Measurements from ENCODE around the gene ZNF444.

Gene ZNF444

GRCh38 chr19:56125806-56126590 is 15.1 kb upstream of the ZNF444 start:
- Mint-ChIP-seq H3K4me1 (ENCODE audit: low read depth) (peaks cover 16% of the 10 kb centered on the region), H3K27me3 (no peaks in the 10 kb centered on the region), H3K36me3 (ENCODE audit: low read depth) (no peaks in the 10 kb centered on the region), H3K27ac (no peak overlapping the region), H3K4me3 (no peak overlapping the region), H3K9me3 (no peaks in the 10 kb centered on the region)
- no peak for DNase-seq

GRCh38 chr19:56126983-56127780 is 13.9 kb upstream of the ZNF444 start:
- Mint-ChIP-seq H3K4me1 (ENCODE audit: low read depth) (peaks cover 11% of the 10 kb centered on the region), H3K27me3 (no peaks in the 10 kb centered on the region), H3K36me3 (ENCODE audit: low read depth) (no peaks in the 10 kb centered on the region), H3K9me3 (no peaks in the 10 kb centered on the region), H3K4me3 (no peak overlapping the region), H3K27ac (no peak overlapping the region)
- no peak for DNase-seq

GRCh38 chr19:56130006-56130405 is 11.1 kb upstream of the ZNF444 start:
- H3K27me3 Mint-ChIP-seq = no peaks in the 10 kb centered on the region
- no peaks in the 10 kb centered on the region for H3K4me1 Mint-ChIP-seq (ENCODE audit: low read depth)
- no peak overlapping the region for H3K4me3 Mint-ChIP-seq
- no peaks in the 10 kb centered on the region for H3K36me3 Mint-ChIP-seq (ENCODE audit: low read depth)
- no peak overlapping the region for H3K27ac Mint-ChIP-seq
- H3K9me3 Mint-ChIP-seq = no peaks in the 10 kb centered on the region
- no peak for DNase-seq

- DNase-seq = no peak
- Mint-ChIP-seq H3K4me3 (no peak overlapping the region), H3K9me3 (no peaks in the 10 kb centered on the region), H3K36me3 (ENCODE audit: low read depth) (no peaks in the 10 kb centered on the region), H3K27me3 (no peaks in the 10 kb centered on the region), H3K4me1 (ENCODE audit: low read depth) (no peaks in the 10 kb centered on the region), H3K27ac (no peak overlapping the region)
Observed at GRCh38 chr19:56131651-56132050, 9.4 kb upstream of the ZNF444 start.

- H3K4me1 Mint-ChIP-seq (ENCODE audit: low read depth) = no peaks in the 10 kb centered on the region
- H3K9me3 Mint-ChIP-seq = no peaks in the 10 kb centered on the region
- H3K36me3 Mint-ChIP-seq (ENCODE audit: low read depth) = no peaks in the 10 kb centered on the region
- no peak overlapping the region for H3K27ac Mint-ChIP-seq
- no peaks in the 10 kb centered on the region for H3K27me3 Mint-ChIP-seq
- no peak for DNase-seq
- no peak overlapping the region for H3K4me3 Mint-ChIP-seq
Observed at GRCh38 chr19:56132316-56132822, 8.7 kb upstream of the ZNF444 start.

GRCh38 chr19:56133858-56134653 is 7.0 kb upstream of the ZNF444 start:
- Mint-ChIP-seq H3K4me3 (no peak overlapping the region), H3K27me3 (no peaks in the 10 kb centered on the region), H3K4me1 (ENCODE audit: low read depth) (peaks cover 1% of the 10 kb centered on the region), H3K27ac (no peak overlapping the region), H3K9me3 (no peaks in the 10 kb centered on the region), H3K36me3 (ENCODE audit: low read depth) (no peaks in the 10 kb centered on the region)
- DNase-seq = no peak

DNA sequence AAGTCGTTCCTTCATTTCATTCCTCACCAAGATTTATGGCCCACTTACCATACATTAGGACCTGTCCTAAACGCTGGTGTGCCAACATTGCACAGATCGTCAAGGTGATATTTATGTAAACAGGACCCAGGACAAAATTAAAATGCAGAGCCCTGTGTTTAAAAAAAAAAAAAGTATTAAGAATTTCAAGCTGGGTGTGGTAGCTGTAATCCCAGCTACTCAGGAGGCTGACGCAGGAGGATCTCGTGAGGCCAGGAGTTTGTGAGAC is 6.5 kb upstream of the ZNF444 start:
- peaks cover 4% of the 10 kb centered on the region for H3K4me1 Mint-ChIP-seq (ENCODE audit: low read depth)

DNA sequence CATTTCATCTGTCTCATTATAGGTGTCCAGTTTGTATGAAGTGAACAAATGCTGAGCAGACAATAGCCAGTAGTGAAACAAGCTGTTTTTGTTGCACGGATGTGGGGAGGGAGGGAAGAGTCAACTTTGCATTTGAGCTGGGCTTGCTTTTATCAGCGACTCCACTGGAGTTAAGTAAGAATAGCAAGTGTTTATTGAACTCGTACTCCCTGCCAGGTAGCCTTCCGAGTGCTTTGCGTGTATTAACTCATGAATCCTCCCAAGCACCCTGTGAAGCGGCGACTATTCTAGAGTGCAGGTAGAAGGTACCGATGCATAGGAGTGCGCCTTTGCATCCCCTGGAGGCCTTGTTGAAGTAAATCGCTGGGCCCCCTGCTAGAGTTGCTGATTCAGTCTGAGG is 4.7 kb upstream of the ZNF444 start:
- Mint-ChIP-seq H3K4me3 (no peak overlapping the region), H3K27me3 (no peaks in the 10 kb centered on the region), H3K27ac (no peak overlapping the region), H3K36me3 (ENCODE audit: low read depth) (peaks cover 3% of the 10 kb centered on the region), H3K9me3 (no peaks in the 10 kb centered on the region), H3K4me1 (ENCODE audit: low read depth) (peaks cover 16% of the 10 kb centered on the region)
- no peak for DNase-seq

More for the DNA sequence above, 6.5 kb upstream of the ZNF444 start:
- Mint-ChIP-seq H3K27ac (no peak overlapping the region), H3K9me3 (no peaks in the 10 kb centered on the region), H3K4me3 (no peak overlapping the region), H3K36me3 (ENCODE audit: low read depth) (no peaks in the 10 kb centered on the region), H3K27me3 (no peaks in the 10 kb centered on the region)
- DNase-seq = no peak

DNA sequence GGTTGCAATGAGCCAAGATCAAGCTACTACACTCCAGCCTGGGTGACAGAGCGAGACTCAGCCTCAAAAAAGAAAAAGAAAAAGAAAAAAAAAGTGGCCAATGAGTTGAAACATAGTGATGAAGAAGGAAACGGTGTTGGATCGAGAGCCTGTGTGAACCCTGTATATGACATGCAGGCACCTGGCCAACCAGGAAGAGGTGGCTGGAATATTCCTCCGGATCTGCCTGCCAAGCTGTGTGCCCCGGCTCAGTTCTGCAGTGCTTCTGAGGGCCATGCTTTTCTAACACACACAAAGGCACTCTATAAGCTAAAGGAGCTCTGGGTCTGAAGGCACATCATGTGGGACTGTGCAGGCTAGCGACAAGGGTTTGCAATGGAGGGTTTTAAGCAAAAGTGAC is 3.7 kb upstream of the ZNF444 start:
- Mint-ChIP-seq H3K36me3 (ENCODE audit: low read depth) (peaks cover 3% of the 10 kb centered on the region), H3K27ac (no peak overlapping the region)

GRCh38 chr19:56138069-56138468 is 3.0 kb upstream of the ZNF444 start:
- H3K36me3 Mint-ChIP-seq (ENCODE audit: low read depth) = peaks cover 6% of the 10 kb centered on the region
- H3K4me3 Mint-ChIP-seq = no peak overlapping the region
- no peaks in the 10 kb centered on the region for H3K9me3 Mint-ChIP-seq
- no peak for DNase-seq
- peaks cover 30% of the 10 kb centered on the region for H3K4me1 Mint-ChIP-seq (ENCODE audit: low read depth)
- H3K27me3 Mint-ChIP-seq = no peaks in the 10 kb centered on the region
- no peak overlapping the region for H3K27ac Mint-ChIP-seq

More for the DNA sequence above, 3.7 kb upstream of the ZNF444 start:
- peaks cover 23% of the 10 kb centered on the region for H3K4me1 Mint-ChIP-seq (ENCODE audit: low read depth)
- H3K4me3 Mint-ChIP-seq = no peak overlapping the region
- no peak for DNase-seq
- no peaks in the 10 kb centered on the region for H3K27me3 Mint-ChIP-seq
- no peaks in the 10 kb centered on the region for H3K9me3 Mint-ChIP-seq

- H3K4me3 Mint-ChIP-seq = peak overlapping the region; percentile 87
- no peaks in the 10 kb centered on the region for H3K9me3 Mint-ChIP-seq
- H3K27me3 Mint-ChIP-seq = no peaks in the 10 kb centered on the region
- H3K27ac Mint-ChIP-seq = peak overlapping the region; percentile 99
- peaks cover 39% of the 10 kb centered on the region for H3K4me1 Mint-ChIP-seq (ENCODE audit: low read depth)
- peaks cover 12% of the 10 kb centered on the region for H3K36me3 Mint-ChIP-seq (ENCODE audit: low read depth)
- no peak for DNase-seq
Observed at GRCh38 chr19:56139847-56140582, 1.1 kb upstream of the ZNF444 start.

GRCh38 chr19:56141417-56141993 is 418 bp downstream of the ZNF444 start:
- H3K27ac Mint-ChIP-seq = peak overlapping the region; percentile 99
- H3K9me3 Mint-ChIP-seq = no peaks in the 10 kb centered on the region
- peaks cover 16% of the 10 kb centered on the region for H3K36me3 Mint-ChIP-seq (ENCODE audit: low read depth)
- no peaks in the 10 kb centered on the region for H3K27me3 Mint-ChIP-seq
- DNase-seq = peak; percentile 57
- peak overlapping the region; percentile 87 for H3K4me3 Mint-ChIP-seq
- peaks cover 39% of the 10 kb centered on the region for H3K4me1 Mint-ChIP-seq (ENCODE audit: low read depth)

DNA sequence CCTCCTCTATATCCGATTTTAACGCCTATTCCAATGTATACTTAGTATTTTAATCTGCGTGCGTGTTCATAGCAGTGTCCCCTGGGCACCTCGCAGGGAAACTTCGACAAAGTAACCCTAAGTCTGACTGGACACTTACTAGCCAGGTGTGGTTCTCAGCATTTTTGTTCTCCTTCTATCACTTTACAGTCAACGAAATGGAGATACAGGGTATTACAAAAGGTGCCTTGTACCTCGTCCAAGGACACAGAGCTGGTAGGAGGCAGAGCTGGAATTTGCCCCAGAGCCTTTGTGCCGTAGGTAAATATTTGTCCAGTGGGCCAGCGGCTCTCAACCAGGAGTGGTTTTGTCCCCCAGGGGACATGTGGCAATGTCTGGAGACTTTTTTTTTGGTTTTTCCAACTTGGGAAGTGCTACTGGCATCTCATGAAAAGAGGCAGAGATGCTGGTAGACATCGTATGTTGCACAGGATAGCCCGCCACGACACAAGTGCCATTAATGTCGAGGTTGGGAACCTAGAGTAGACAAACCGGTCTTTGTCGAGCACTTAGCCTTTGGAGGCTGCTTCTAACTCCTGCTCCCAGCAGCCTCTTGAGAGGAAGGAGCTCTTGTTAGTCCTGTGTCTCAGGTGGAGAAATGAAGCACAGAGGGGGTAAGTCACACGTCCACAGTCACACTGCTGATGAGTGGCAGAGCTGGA is 1.1 kb downstream of the ZNF444 start:
- Mint-ChIP-seq H3K4me1 (ENCODE audit: low read depth) (peaks cover 39% of the 10 kb centered on the region), H3K4me3 (peak overlapping the region; percentile 74), H3K9me3 (no peaks in the 10 kb centered on the region), H3K27me3 (no peaks in the 10 kb centered on the region), H3K36me3 (ENCODE audit: low read depth) (peaks cover 19% of the 10 kb centered on the region), H3K27ac (peak overlapping the region; percentile 61)
- DNase-seq = no peak
